WTC11 (cell line): ENCODE results near the gene PARP14. TPM values are rescaled to one million over a fixed set of nuclear protein-coding genes. Genes with fewer than 3 reads are reported as not detected.

Experiments used
- ATAC-seq: fragments of 200-7000 bp; cut with Tn5 transposase; 2 replicates; pipeline ENCODE4 v1.10.0; 2021; ENCODE audit warnings: mild to moderate bottlenecking, moderate library complexity
- CTCF ChIA-PET: fragments of 300-600 bp; sonication (Branson Sonifier 250); formaldehyde crosslinking; loops from one replicate; lab custom pipeline; 2021; ENCODE audit warnings: antibody characterized with exemption; lab: Charles Lee
- POLR2A ChIA-PET: fragments of 350-600 bp; sonication (Branson Sonifier 250); formaldehyde crosslinking; loops from one replicate; lab custom pipeline; 2021; ENCODE audit warnings: antibody characterized with exemption; lab: Charles Lee
- DNase-seq: peaks from one replicate; pipeline ENCODE4 v3.0.0; 2021; ENCODE audit warnings: low spot score
- H3K27ac Mint-ChIP-seq: 2 replicates; pipeline ENCODE4 v1.8.0; 2021; ENCODE audit warnings: mixed read lengths
- H3K27me3 Mint-ChIP-seq: 2 replicates; pipeline ENCODE4 v1.8.0; 2021; ENCODE audit warnings: low read depth, mild to moderate bottlenecking, moderate library complexity, mixed read lengths
- H3K36me3 Mint-ChIP-seq: 2 replicates; pipeline ENCODE4 v1.8.0; 2021; ENCODE audit warnings: mixed read lengths
- H3K4me1 Mint-ChIP-seq: 2 replicates; pipeline ENCODE4 v1.8.0; 2022; ENCODE audit warnings: mixed read lengths
- H3K4me3 Mint-ChIP-seq: 2 replicates; pipeline ENCODE4 v1.8.0; 2021; ENCODE audit warnings: mild to moderate bottlenecking, moderate library complexity, mixed read lengths
- H3K9me3 Mint-ChIP-seq: 2 replicates; pipeline ENCODE4 v1.8.0; 2021; ENCODE audit warnings: mixed read lengths
- ATF1 ChIP-seq: sonication (generic); formaldehyde crosslinking; IDR thresholded peaks from 2 replicates; pipeline ENCODE4 v1.8.1; 2023; ENCODE audit warnings: mild to moderate bottlenecking, moderate library complexity, missing genetic modification reagents
- ELF4 ChIP-seq: sonication (generic); formaldehyde crosslinking; IDR thresholded peaks from 2 replicates; pipeline ENCODE4 v1.8.1; 2022; ENCODE audit warnings: low read depth, mild to moderate bottlenecking, moderate library complexity, missing genetic modification reagents
- ESRRA ChIP-seq: sonication (generic); formaldehyde crosslinking; IDR thresholded peaks from 2 replicates; pipeline ENCODE4 v1.8.1; 2022; ENCODE audit warnings: mild to moderate bottlenecking, missing genetic modification reagents, borderline replicate concordance
- FOXP1 ChIP-seq: sonication (generic); formaldehyde crosslinking; IDR thresholded peaks from 2 replicates; pipeline ENCODE4 v1.8.0; 2022; ENCODE audit warnings: missing genetic modification reagents, mild to moderate bottlenecking, moderate library complexity, borderline replicate concordance
- GABPB1 ChIP-seq: sonication (generic); formaldehyde crosslinking; IDR thresholded peaks from 2 replicates; pipeline ENCODE4 v1.8.1; 2023; ENCODE audit warnings: mild to moderate bottlenecking, missing genetic modification reagents
- TCF7 ChIP-seq: sonication (generic); formaldehyde crosslinking; IDR thresholded peaks from 2 replicates; pipeline ENCODE4 v1.8.0; 2022; ENCODE audit warnings: mild to moderate bottlenecking, low read depth, missing genetic modification reagents, moderate library complexity
- ZNF671 ChIP-seq: fragments of 250-450 bp; sonication (Bioruptor Pico); IDR thresholded peaks from 2 replicates; pipeline ENCODE4 v1.8.0; 2021; ENCODE audit warnings: mild to moderate bottlenecking
- total RNA-seq: library from RNA; stranded (reverse); gene quantifications from 3 replicates; pipeline ENCODE4 v1.2.3, GENCODE V29; 2021
- TF ChIP-seq, protein P1 (sequence below): fragments of 250-450 bp; sonication (Bioruptor Pico); IDR thresholded peaks from 2 replicates; pipeline ENCODE4 v1.9.0; 2021; ENCODE audit warnings: moderate library complexity, mild to moderate bottlenecking, inconsistent platforms, borderline replicate concordance
- TF ChIP-seq, protein P2 (sequence below): sonication (generic); formaldehyde crosslinking; IDR thresholded peaks from 2 replicates; pipeline ENCODE4 v1.8.0; 2022; ENCODE audit warnings: mild to moderate bottlenecking, missing genetic modification reagents
- TF ChIP-seq, protein P3 (sequence below): fragments of 250-450 bp; sonication (Bioruptor Pico); IDR thresholded peaks from 2 replicates; pipeline ENCODE4 v1.8.0; 2021; ENCODE audit warnings: mild to moderate bottlenecking
- TF ChIP-seq, protein P4 (sequence below): fragments of 200-600 bp; IDR thresholded peaks from 2 replicates; pipeline ENCODE4 v1.8.0; 2022; ENCODE audit warnings: antibody characterized with exemption
- TF ChIP-seq, protein P5 (sequence below): sonication (generic); formaldehyde crosslinking; IDR thresholded peaks from 2 replicates; pipeline ENCODE4 v1.8.0; 2022; ENCODE audit warnings: missing genetic modification reagents
- TF ChIP-seq, protein P6 (sequence below): fragments of 250-450 bp; sonication (Bioruptor Pico); conservative IDR thresholded peaks from 2 replicates; pipeline ENCODE4 v1.9.0; 2021; ENCODE audit warnings: mild to moderate bottlenecking
- TF ChIP-seq, protein P7 (sequence below): sonication (generic); formaldehyde crosslinking; conservative IDR thresholded peaks from 2 replicates; pipeline ENCODE4 v1.8.1; 2023; ENCODE audit warnings: mild to moderate bottlenecking, low read depth, missing genetic modification reagents, moderate library complexity

The PARP14 gene
- total RNA-seq, 1 experiment from 2014 or later: 15.9 TPM

DNA sequence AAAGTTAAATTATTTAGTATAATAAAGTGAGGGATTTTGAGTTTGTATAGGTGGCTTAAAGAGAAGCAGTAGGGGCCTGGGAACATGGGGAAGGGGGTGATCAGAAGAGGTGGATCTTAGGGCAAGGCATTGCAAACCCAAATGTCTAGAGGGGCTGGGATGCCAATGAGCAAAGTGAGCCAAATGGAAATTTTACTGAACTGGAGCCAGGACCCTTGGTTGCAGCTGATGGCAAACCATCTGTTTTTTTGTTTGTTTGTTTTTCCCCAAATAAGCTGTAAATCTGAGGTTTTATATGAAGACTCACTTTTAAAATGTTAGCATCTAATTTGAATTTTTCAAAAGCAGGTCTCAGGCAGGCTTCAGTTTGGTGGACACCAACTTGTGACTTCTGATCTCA, 14.8 kb upstream of the PARP14 start (continued):
- TF ChIP-seq ELF4 (CRISPR knock-in tag) (no peak), TCF7 (CRISPR knock-in tag) (no peak), FOXP1 (CRISPR knock-in tag) (no peak), ESRRA (no peak)
- TF ChIP-seq, protein P1, sequence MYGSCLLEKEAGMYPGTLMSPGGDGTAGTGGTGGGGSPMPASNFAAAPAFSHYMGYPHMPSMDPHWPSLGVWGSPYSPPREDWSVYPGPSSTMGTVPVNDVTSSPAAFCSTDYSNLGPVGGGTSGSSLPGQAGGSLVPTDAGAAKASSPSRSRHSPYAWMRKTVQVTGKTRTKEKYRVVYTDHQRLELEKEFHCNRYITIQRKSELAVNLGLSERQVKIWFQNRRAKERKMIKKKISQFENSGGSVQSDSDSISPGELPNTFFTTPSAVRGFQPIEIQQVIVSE (CRISPR knock-in tag): no peak
- TF ChIP-seq, protein P2, sequence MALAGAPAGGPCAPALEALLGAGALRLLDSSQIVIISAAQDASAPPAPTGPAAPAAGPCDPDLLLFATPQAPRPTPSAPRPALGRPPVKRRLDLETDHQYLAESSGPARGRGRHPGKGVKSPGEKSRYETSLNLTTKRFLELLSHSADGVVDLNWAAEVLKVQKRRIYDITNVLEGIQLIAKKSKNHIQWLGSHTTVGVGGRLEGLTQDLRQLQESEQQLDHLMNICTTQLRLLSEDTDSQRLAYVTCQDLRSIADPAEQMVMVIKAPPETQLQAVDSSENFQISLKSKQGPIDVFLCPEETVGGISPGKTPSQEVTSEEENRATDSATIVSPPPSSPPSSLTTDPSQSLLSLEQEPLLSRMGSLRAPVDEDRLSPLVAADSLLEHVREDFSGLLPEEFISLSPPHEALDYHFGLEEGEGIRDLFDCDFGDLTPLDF (CRISPR knock-in tag): no peak
- TF ChIP-seq, protein P3, sequence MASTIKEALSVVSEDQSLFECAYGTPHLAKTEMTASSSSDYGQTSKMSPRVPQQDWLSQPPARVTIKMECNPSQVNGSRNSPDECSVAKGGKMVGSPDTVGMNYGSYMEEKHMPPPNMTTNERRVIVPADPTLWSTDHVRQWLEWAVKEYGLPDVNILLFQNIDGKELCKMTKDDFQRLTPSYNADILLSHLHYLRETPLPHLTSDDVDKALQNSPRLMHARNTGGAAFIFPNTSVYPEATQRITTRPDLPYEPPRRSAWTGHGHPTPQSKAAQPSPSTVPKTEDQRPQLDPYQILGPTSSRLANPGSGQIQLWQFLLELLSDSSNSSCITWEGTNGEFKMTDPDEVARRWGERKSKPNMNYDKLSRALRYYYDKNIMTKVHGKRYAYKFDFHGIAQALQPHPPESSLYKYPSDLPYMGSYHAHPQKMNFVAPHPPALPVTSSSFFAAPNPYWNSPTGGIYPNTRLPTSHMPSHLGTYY (CRISPR knock-in tag): no peak

DNA sequence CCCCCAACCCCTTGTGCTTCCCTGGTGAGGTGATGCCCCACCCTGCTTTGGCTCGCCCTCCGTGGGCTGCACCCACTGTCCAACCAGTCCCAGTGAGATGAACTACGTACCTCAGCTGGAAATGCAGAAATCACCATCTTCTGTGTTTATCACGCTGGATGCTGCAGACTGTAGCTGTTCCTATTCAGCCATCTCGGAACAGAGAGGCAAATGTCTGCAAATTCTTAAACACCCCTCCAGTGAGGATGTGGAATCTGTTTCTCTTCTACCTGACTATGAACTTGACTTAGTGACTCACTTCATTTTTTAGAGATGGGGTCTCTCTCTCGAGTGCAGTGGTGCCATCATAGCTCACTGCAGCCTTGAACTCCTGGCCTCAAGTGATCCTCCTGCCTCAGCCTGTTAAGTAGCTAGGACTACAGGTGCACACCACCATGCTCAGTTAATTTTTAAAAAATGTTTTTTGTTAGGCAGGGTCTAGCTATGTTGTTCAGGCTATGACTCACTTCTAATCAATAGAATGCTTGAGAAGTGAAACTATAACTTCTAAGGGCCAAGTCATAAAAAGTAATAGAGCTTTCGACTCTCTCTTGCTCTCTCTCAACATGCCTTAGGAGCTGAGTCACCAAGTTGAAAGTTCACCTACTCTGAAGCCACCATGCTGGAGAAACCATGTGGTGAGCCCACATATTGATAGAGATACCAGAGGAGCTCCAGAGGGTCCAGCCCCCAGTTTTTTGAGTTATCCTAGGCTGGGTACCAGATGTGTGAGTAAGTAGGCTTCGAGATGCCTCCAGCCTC, 11.5 kb upstream of the PARP14 start:
- TF ChIP-seq ZNF671 (CRISPR knock-in tag): no peak
- TF ChIP-seq, protein P4, sequence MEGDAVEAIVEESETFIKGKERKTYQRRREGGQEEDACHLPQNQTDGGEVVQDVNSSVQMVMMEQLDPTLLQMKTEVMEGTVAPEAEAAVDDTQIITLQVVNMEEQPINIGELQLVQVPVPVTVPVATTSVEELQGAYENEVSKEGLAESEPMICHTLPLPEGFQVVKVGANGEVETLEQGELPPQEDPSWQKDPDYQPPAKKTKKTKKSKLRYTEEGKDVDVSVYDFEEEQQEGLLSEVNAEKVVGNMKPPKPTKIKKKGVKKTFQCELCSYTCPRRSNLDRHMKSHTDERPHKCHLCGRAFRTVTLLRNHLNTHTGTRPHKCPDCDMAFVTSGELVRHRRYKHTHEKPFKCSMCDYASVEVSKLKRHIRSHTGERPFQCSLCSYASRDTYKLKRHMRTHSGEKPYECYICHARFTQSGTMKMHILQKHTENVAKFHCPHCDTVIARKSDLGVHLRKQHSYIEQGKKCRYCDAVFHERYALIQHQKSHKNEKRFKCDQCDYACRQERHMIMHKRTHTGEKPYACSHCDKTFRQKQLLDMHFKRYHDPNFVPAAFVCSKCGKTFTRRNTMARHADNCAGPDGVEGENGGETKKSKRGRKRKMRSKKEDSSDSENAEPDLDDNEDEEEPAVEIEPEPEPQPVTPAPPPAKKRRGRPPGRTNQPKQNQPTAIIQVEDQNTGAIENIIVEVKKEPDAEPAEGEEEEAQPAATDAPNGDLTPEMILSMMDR: no peak
- TF ChIP-seq ATF1 (CRISPR knock-in tag): no peak
- TF ChIP-seq, protein P5, sequence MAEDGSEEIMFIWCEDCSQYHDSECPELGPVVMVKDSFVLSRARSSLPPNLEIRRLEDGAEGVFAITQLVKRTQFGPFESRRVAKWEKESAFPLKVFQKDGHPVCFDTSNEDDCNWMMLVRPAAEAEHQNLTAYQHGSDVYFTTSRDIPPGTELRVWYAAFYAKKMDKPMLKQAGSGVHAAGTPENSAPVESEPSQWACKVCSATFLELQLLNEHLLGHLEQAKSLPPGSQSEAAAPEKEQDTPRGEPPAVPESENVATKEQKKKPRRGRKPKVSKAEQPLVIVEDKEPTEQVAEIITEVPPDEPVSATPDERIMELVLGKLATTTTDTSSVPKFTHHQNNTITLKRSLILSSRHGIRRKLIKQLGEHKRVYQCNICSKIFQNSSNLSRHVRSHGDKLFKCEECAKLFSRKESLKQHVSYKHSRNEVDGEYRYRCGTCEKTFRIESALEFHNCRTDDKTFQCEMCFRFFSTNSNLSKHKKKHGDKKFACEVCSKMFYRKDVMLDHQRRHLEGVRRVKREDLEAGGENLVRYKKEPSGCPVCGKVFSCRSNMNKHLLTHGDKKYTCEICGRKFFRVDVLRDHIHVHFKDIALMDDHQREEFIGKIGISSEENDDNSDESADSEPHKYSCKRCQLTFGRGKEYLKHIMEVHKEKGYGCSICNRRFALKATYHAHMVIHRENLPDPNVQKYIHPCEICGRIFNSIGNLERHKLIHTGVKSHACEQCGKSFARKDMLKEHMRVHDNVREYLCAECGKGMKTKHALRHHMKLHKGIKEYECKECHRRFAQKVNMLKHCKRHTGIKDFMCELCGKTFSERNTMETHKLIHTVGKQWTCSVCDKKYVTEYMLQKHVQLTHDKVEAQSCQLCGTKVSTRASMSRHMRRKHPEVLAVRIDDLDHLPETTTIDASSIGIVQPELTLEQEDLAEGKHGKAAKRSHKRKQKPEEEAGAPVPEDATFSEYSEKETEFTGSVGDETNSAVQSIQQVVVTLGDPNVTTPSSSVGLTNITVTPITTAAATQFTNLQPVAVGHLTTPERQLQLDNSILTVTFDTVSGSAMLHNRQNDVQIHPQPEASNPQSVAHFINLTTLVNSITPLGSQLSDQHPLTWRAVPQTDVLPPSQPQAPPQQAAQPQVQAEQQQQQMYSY (CRISPR knock-in tag): no peak
- TF ChIP-seq, protein P6, sequence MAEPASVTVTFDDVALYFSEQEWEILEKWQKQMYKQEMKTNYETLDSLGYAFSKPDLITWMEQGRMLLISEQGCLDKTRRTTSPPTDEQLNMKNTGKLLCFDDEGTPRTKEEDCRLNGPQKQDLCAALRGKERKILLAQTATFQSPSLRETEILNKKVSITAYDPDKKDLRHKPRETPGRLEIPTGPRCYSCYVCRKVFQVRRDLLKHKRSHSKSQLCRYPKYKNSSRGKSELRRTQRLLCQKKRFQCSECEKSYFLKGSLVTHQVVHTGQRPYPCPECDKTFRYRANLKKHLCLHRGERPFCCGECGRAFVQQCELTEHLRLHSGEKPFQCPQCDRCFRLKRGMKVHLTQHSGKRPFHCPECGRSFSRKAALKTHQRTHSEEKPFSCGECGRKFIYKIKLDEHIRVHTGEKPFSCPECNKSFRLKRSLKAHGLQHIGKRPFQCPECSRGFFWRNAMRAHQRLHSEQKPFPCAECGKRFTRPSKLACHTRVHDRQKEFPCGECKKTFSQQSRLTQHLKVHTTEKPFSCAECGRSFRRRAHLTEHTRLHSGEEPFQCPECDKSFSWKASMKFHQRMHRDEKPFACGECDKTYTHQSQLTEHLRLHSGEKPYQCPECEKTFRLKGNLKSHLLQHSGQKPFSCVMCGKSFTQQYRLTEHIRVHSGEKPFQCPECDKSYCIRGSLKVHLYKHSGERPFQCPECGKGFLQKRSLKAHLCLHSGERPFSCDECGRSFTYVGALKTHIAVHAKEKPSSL: no peak
- TF ChIP-seq, protein P7, sequence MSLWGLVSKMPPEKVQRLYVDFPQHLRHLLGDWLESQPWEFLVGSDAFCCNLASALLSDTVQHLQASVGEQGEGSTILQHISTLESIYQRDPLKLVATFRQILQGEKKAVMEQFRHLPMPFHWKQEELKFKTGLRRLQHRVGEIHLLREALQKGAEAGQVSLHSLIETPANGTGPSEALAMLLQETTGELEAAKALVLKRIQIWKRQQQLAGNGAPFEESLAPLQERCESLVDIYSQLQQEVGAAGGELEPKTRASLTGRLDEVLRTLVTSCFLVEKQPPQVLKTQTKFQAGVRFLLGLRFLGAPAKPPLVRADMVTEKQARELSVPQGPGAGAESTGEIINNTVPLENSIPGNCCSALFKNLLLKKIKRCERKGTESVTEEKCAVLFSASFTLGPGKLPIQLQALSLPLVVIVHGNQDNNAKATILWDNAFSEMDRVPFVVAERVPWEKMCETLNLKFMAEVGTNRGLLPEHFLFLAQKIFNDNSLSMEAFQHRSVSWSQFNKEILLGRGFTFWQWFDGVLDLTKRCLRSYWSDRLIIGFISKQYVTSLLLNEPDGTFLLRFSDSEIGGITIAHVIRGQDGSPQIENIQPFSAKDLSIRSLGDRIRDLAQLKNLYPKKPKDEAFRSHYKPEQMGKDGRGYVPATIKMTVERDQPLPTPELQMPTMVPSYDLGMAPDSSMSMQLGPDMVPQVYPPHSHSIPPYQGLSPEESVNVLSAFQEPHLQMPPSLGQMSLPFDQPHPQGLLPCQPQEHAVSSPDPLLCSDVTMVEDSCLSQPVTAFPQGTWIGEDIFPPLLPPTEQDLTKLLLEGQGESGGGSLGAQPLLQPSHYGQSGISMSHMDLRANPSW (CRISPR knock-in tag): no peak
- no peak for TF ChIP-seq GABPB1 (CRISPR knock-in tag)
- Mint-ChIP-seq H3K27ac (no peak overlapping the region), H3K36me3 (peaks cover 2% of the 10 kb centered on the region; the same call in 1 of the 2 replicates), H3K4me3 (no peak overlapping the region), H3K9me3 (peaks cover 13% of the 10 kb centered on the region), H3K4me1 (peaks cover 5% of the 10 kb centered on the region; the same call in 1 of the 2 replicates), H3K27me3 (no peaks in the 10 kb centered on the region)
- no peak for DNase-seq
- POLR2A ChIA-PET: no interaction called here
- no peak for ATAC-seq
- CTCF ChIA-PET: interaction anchor here (1.0 to 1.6 kb wide), 2 partner anchors 10 to 285 kb away, joined by 3 to 8 read pairs; partner anchors contain the start of gene FAM162A
